ENCODE results near the gene TRIM17.
A peak's percentile ranks its signal among the peaks of the same experiment; 100 is the strongest.

The TRIM17 gene

DNA sequence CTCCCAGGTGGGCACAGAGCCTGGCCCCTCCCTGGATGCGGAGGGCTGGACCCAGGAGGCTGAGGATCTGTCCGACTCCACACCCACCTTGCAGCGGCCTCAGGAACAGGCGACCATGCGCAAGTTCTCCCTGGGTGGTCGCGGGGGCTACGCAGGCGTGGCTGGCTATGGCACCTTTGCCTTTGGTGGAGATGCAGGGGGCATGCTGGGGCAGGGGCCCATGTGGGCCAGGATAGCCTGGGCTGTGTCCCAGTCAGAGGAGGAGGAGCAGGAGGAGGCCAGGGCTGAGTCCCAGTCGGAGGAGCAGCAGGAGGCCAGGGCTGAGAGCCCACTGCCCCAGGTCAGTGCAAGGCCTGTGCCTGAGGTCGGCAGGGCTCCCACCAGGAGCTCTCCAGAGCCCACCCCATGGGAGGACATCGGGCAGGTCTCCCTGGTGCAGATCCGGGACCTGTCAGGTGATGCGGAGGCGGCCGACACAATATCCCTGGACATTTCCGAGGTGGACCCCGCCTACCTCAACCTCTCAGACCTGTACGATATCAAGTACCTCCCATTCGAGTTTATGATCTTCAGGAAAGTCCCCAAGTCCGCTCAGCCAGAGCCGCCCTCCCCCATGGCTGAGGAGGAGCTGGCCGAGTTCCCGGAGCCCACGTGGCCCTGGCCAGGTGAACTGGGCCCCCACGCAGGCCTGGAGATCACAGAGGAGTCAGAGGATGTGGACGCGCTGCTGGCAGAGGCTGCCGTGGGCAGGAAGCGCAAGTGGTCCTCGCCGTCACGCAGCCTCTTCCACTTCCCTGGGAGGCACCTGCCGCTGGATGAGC, 44.3 kb downstream of the TRIM17 start:
- POLR2A ChIA-PET = no interaction called here
- Histone ChIP-seq H3K4me1 (ENCODE audit: control insufficient read depth, insufficient read depth, low read length) (no peaks in the 10 kb centered on the region), H3K9me3 (ENCODE audit: control insufficient read depth, insufficient read depth, low read depth, low read length) (no peaks in the 10 kb centered on the region), H3K36me3 (ENCODE audit: control insufficient read depth in 2 of 2, insufficient read depth in 1 of 2, low read length in 2 of 2) (no peaks in the 10 kb centered on the region), H3K4me3 (ENCODE audit: low read depth, low read length) (no peak overlapping the region), H3K27ac (ENCODE audit: extremely low read depth, low read depth, low read length) (no peak overlapping the region)
- CTCF ChIA-PET = interaction anchor here (0.6 kb wide), 1 partner anchor 135 kb away, joined by 3 read pairs; no protein-coding TSS in a partner anchor
- no peak for TF ChIP-seq REPIN1 (tag by site-specific recombination; IDR thresholded peaks at IDR 0.05; ENCODE audit: low read depth)
- TF ChIP-seq KLF7 (tag by site-specific recombination; IDR thresholded peaks at IDR 0.05; ENCODE audit: borderline replicate concordance) = no peak
- no peak for TF ChIP-seq ZNF555 (tag by site-specific recombination; conservative IDR thresholded peaks at IDR 0.05)
- no peak for TF ChIP-seq SP7 (tag by site-specific recombination; IDR thresholded peaks at IDR 0.05)
- no peak for TF ChIP-seq ZNF670 (tag by site-specific recombination; IDR thresholded peaks at IDR 0.05; ENCODE audit: low read depth)
- no peak for TF ChIP-seq ZNF571 (tag by site-specific recombination; IDR thresholded peaks at IDR 0.05)
- TF ChIP-seq ZNF112 (tag by site-specific recombination; IDR thresholded peaks at IDR 0.05) = no peak
- no peak for TF ChIP-seq ZNF529 (tag by site-specific recombination; IDR thresholded peaks at IDR 0.05; ENCODE audit: insufficient replicate concordance)
- TF ChIP-seq ZNF488 (tag by site-specific recombination; IDR thresholded peaks at IDR 0.05) = no peak
- TF ChIP-seq ZNF324 (tag by site-specific recombination; IDR thresholded peaks at IDR 0.05) = no peak
- TF ChIP-seq ZNF707 (tag by site-specific recombination; IDR thresholded peaks at IDR 0.05) = no peak
- TF ChIP-seq ZNF239 (tag by site-specific recombination; IDR thresholded peaks at IDR 0.05) = no peak
- no peak for TF ChIP-seq ZBTB44 (tag by site-specific recombination; IDR thresholded peaks at IDR 0.05)
- TF ChIP-seq ZNF830 (tag by site-specific recombination; IDR thresholded peaks at IDR 0.05; ENCODE audit: low read depth) = no peak
- TF ChIP-seq ZNF335 (tag by site-specific recombination; conservative IDR thresholded peaks at IDR 0.05) = no peak
- no peak for TF ChIP-seq ZNF777 (tag by site-specific recombination; IDR thresholded peaks at IDR 0.05; ENCODE audit: borderline replicate concordance)
- 0 out of 2 replicates have a peak, but pooled peaks have one; percentile 18 for TF ChIP-seq ZNF600 (tag by site-specific recombination; IDR thresholded peaks at IDR 0.05)
- no peak for TF ChIP-seq ZNF416 (tag by site-specific recombination; IDR thresholded peaks at IDR 0.05)
- TF ChIP-seq ZFP69B (tag by site-specific recombination; IDR thresholded peaks at IDR 0.05) = 0 out of 2 replicates have a peak, but pooled peaks have one; percentile 66
- no peak for TF ChIP-seq SETDB1 (IDR thresholded peaks at IDR 0.05; ENCODE audit: insufficient read length, low read length)
- TF ChIP-seq HOXD13 (CRISPR knock-in tag; IDR thresholded peaks at IDR 0.05; ENCODE audit: borderline replicate concordance) = no peak
- TF ChIP-seq, protein P1, sequence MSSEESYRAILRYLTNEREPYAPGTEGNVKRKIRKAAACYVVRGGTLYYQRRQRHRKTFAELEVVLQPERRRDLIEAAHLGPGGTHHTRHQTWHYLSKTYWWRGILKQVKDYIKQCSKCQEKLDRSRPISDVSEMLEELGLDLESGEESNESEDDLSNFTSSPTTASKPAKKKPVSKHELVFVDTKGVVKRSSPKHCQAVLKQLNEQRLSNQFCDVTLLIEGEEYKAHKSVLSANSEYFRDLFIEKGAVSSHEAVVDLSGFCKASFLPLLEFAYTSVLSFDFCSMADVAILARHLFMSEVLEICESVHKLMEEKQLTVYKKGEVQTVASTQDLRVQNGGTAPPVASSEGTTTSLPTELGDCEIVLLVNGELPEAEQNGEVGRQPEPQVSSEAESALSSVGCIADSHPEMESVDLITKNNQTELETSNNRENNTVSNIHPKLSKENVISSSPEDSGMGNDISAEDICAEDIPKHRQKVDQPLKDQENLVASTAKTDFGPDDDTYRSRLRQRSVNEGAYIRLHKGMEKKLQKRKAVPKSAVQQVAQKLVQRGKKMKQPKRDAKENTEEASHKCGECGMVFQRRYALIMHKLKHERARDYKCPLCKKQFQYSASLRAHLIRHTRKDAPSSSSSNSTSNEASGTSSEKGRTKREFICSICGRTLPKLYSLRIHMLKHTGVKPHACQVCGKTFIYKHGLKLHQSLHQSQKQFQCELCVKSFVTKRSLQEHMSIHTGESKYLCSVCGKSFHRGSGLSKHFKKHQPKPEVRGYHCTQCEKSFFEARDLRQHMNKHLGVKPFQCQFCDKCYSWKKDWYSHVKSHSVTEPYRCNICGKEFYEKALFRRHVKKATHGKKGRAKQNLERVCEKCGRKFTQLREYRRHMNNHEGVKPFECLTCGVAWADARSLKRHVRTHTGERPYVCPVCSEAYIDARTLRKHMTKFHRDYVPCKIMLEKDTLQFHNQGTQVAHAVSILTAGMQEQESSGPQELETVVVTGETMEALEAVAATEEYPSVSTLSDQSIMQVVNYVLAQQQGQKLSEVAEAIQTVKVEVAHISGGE (tag by site-specific recombination; conservative IDR thresholded peaks at IDR 0.05; ENCODE audit: low read depth) = no peak
- no peak for TF ChIP-seq PRDM1 (tag by site-specific recombination; IDR thresholded peaks at IDR 0.05)
- no peak for TF ChIP-seq ZNF354C (tag by site-specific recombination; IDR thresholded peaks at IDR 0.05; ENCODE audit: borderline replicate concordance, low read depth)
- no peak for TF ChIP-seq ZNF549 (tag by site-specific recombination; IDR thresholded peaks at IDR 0.05)
- TF ChIP-seq ZFP41 (tag by site-specific recombination; IDR thresholded peaks at IDR 0.05; ENCODE audit: borderline replicate concordance) = no peak
- TF ChIP-seq, protein P2, sequence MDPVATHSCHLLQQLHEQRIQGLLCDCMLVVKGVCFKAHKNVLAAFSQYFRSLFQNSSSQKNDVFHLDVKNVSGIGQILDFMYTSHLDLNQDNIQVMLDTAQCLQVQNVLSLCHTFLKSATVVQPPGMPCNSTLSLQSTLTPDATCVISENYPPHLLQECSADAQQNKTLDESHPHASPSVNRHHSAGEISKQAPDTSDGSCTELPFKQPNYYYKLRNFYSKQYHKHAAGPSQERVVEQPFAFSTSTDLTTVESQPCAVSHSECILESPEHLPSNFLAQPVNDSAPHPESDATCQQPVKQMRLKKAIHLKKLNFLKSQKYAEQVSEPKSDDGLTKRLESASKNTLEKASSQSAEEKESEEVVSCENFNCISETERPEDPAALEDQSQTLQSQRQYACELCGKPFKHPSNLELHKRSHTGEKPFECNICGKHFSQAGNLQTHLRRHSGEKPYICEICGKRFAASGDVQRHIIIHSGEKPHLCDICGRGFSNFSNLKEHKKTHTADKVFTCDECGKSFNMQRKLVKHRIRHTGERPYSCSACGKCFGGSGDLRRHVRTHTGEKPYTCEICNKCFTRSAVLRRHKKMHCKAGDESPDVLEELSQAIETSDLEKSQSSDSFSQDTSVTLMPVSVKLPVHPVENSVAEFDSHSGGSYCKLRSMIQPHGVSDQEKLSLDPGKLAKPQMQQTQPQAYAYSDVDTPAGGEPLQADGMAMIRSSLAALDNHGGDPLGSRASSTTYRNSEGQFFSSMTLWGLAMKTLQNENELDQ (tag by site-specific recombination; IDR thresholded peaks at IDR 0.05; ENCODE audit: low read depth) = no peak
- no peak for TF ChIP-seq ZNF146 (tag by site-specific recombination; IDR thresholded peaks at IDR 0.05)
- TF ChIP-seq ZFHX2 (tag by site-specific recombination; conservative IDR thresholded peaks at IDR 0.05) = peak; percentile 22; the same call in 1 of the 2 replicates
- TF ChIP-seq ZSCAN30 (tag by site-specific recombination; IDR thresholded peaks at IDR 0.05) = no peak
- TF ChIP-seq ZIC2 (tag by site-specific recombination; IDR thresholded peaks at IDR 0.05) = peak; percentile 57

Measured in HEK293 (cell line).